Sigmoid colon (tissue), 4 donors: ENCODE data around the gene WFS1.

Experiments used
- CTCF ChIP-seq, 4 experiments: fragments of 450-650 bp in 3 of 4; fragments of 200-600 bp in 1 of 4; IDR thresholded peaks; one replicate each; pipeline ENCODE4 v1.5.1; 2016 to 2019; ENCODE audit warnings: antibody characterized with exemption in 4 of 4, mild to moderate bottlenecking in 3 of 4, moderate library complexity in 2 of 4
- POLR2A ChIP-seq, 2 donors: fragments of 450-650 bp; IDR thresholded peaks; one replicate each; pipeline ENCODE4 v1.6.1; 2016; ENCODE audit warnings: antibody characterized with exemption in 2 of 2, mild to moderate bottlenecking in 2 of 2, moderate library complexity in 2 of 2
- POLR2AphosphoS5 ChIP-seq, 4 donors: sonication (generic); formaldehyde crosslinking; IDR thresholded peaks; one replicate each; pipeline ENCODE4 v1.6.1; 2017; ENCODE audit warnings: antibody characterized with exemption in 4 of 4

- peak; percentile 90 to 97 (median 94) for TF ChIP-seq POLR2AphosphoS5 (IDR thresholded peaks at IDR 0.05)
- no peak for TF ChIP-seq CTCF (IDR thresholded peaks at IDR 0.05)
- peak; percentile 69 to 82 for TF ChIP-seq POLR2A (IDR thresholded peaks at IDR 0.05)
These were observed at the start of gene WFS1 for GRCh38 chr4:6269616-6270511.
